Neural cell (in vitro differentiated cells): ENCODE data around the gene DIS3L2.

Experiments
- CTCF ChIP-seq: fragments of 450-650 bp; IDR thresholded peaks from 2 replicates; pipeline ENCODE4 v1.5.1; 2014; ENCODE audit warnings: antibody characterized with exemption, mild to moderate bottlenecking, moderate library complexity; ENCODE audit not compliant: poor library complexity, severe bottlenecking
- EP300 ChIP-seq: fragments of 450-650 bp; conservative IDR thresholded peaks from 2 replicates; pipeline ENCODE4 v1.6.1; 2014; ENCODE audit warnings: antibody characterized with exemption, mild to moderate bottlenecking, moderate library complexity; ENCODE audit not compliant: poor library complexity, severe bottlenecking
- EZH2 ChIP-seq: fragments of 200-600, 300-800 bp; shearing (Covaris generic), sonication (generic); IDR thresholded peaks from 2 replicates; pipeline ENCODE4 v1.6.1; 2014; ENCODE audit warnings: antibody characterized with exemption, low read length, borderline replicate concordance, mild to moderate bottlenecking; ENCODE audit not compliant: insufficient read depth, poor library complexity, severe bottlenecking
- RAD21 ChIP-seq: fragments of 450-650 bp; conservative IDR thresholded peaks from 2 replicates; pipeline ENCODE4 v1.6.1; 2014; ENCODE audit warnings: antibody characterized with exemption, mild to moderate bottlenecking, moderate library complexity
- SMC3 ChIP-seq: fragments of 450-650 bp; conservative IDR thresholded peaks from 2 replicates; pipeline ENCODE4 v1.6.1; 2014; ENCODE audit warnings: antibody characterized with exemption, mild to moderate bottlenecking, moderate library complexity; ENCODE audit not compliant: poor library complexity
- TAF1 ChIP-seq: IDR thresholded peaks from 2 replicates; pipeline ENCODE4 v1.6.1; 2012; ENCODE audit warnings: low read depth

- TF ChIP-seq EZH2 (no peak), TAF1 (no peak), EP300 (no peak), CTCF (no peak), SMC3 (no peak), RAD21 (no peak)
Measured at GRCh38 chr2:232219496-232219870, 258.0 kb downstream of the DIS3L2 start.
